DMS79 treated with DMSO at 0.1 percent for 48 hours (cell line): ENCODE results near the gene ELF5.
A peak's percentile ranks its signal among the peaks of the same experiment; 100 is the strongest.

ENCODE experiments used
- DNase-seq: peaks from one replicate; lab custom pipeline; 2025; lab: John Stamatoyannopoulos, UW

ELF5 gene

DNA sequence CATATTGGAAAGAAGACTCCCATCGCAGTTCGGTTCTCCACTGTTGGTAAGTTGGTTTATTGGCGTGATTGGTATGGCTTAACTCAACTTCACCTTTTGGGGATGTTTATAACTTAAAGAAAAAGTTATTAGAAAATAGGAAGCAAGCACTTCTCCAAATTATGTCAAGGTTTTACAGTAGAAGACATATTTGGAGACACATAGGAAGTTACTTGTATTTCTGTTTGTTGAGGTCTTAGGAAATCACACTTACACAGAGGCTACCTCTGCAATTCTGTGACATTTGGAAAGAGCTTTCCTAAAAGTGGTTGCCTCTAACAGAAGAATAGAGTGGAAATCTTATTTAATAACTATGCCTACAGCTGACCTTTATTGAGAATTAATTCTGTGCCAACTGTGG is 62.5 kb downstream of the ELF5 start:
- no peak for DNase-seq

GRCh38 chr11:34449013-34449412 is 64.6 kb downstream of the ELF5 start:
- DNase-seq, result peak; percentile 30

DNA sequence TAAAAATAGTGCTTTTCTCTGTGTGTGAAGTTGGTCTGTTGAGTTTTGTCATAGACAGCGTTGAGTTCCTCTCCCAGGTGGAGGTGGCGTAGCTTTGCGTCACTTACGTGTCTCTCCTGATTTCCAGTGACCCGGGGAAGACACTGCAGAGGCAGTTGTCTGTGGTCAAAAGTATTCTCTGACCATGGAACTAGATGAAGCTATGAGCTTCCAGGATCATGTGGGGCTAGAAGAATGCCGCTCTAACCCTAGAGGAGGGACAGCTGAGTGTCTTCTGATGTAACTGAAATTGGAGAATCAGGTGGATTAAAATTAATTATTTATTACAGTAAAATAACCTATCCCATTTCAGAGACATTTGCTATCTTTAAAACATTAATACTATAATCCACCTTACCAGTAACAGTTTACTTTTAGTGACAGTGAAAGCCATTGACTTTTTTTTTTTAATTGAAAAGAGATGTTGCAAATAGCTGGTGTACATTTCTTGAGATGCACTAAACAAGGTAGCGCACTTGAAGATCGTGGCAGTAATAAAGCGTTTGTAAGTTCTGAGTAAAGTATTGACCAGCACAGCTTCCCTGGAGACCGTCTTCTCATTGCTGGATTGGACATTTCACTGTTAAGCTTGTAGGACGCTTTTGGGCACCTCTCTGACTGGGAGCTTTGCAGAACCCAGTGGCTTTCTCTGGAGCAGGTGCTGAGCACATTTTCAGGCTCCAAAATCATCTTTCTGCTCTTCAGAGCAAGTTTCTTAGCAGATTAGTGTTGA is 65.2 kb downstream of the ELF5 start:
- no peak for DNase-seq

GRCh38 chr11:34447044-34447443 is 66.5 kb downstream of the ELF5 start:
- DNase-seq, result no peak

GRCh38 chr11:34446386-34446785 is 67.2 kb downstream of the ELF5 start:
- no peak for DNase-seq

- DNase-seq, result no peak
Measured at GRCh38 chr11:34445956-34446355, 67.6 kb downstream of the ELF5 start.

DNA sequence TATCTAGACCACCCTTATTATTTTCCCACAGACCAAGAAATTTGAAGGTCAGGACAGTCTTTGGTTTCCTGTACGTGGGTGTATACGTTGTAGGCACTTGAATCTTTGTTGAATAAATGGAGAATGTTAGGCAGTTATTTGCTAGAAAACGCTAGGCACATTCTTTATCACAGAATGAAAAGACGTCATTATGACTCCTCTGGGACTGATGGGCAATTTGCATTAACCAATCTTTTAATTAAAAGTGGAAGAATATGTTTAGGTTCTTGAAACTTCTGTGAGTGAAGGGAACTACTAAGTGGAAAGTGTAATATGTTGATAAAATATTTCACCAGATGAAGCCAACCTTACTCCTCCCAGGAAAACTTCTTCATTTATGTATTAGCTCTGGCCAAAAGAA is 69.2 kb downstream of the ELF5 start:
- no peak for DNase-seq

GRCh38 chr11:34443136-34443535 is 70.5 kb downstream of the ELF5 start:
- DNase-seq, result peak; percentile 94

DNA sequence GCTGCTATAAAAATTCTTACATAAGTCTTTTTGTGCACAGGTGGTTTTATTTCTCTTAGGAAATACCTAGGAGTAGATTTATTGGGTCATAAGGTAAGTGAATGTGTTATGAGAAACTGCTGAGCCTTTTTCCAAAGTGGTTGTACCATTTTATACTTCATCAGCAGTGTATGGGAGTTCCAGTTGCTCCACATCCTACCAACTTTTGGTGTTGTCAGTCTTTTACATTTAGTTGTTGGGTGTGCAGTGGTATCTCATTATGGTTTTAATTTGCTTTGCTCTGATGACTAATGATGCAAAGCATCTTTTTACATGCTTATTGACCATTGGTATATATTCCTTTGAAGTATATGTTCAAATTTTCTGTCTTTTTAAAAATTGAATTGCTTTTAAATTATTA is 71.8 kb downstream of the ELF5 start:
- no peak for DNase-seq

DNA sequence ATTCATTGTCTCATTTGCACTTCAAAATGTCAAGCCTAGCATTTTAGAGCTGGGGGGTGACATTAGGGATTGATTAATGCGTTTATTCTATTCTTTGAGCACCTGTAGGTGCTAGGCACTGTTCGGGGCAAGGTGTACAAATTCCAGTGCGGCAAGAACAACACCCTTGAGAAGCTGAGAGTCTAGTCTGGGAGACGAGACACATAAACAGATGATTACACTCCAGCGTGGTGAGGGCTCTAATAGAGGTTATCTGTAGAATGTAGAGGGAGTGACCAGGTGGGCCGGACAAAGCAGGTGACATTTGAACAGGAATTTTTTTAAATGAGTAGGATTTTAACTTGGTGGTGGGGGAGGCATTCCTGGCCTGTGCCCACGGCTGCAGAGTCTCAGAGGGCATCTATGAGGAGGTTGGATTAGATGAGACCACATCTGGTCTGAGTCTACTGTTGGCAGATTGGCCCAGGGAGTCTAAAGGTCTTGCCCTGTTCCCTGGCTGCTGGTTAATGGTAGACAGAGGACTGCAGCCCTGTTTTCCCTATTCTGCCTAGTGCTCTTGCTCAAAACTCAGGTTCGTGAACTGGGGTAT is 73.9 kb downstream of the ELF5 start:
- peak; percentile 43 for DNase-seq

GRCh38 chr11:34438529-34439507 is 74.8 kb downstream of the ELF5 start, which contains the start of gene CAT:
TSS of gene CAT (plus strand) at chr11:34438934. CDS start at chr11:34439014, 80 bp downstream.
- peak; percentile 87 for DNase-seq

GRCh38 chr11:34437224-34438125 is 76.1 kb downstream of the ELF5 start:
- no peak for DNase-seq

DNA sequence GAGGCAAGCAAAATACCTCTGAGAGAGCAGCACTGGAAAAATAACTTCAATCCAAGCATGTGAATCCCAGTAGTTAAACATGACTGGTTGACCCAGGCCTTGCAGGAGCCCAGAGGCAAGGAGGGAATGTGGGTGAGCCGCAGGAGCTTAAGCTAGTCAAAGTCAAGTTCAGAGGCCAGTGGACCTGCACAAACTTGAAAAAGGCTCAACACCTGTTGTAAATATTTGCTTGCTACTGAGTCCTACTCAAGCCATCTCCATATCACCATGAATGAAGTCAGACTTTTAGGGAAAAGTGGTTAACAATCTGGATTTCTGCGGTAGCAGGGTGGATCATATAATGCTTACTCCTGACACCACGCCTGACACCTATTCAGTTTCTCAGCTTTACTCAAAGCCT is 79.7 kb downstream of the ELF5 start:
- no peak for DNase-seq

DNA sequence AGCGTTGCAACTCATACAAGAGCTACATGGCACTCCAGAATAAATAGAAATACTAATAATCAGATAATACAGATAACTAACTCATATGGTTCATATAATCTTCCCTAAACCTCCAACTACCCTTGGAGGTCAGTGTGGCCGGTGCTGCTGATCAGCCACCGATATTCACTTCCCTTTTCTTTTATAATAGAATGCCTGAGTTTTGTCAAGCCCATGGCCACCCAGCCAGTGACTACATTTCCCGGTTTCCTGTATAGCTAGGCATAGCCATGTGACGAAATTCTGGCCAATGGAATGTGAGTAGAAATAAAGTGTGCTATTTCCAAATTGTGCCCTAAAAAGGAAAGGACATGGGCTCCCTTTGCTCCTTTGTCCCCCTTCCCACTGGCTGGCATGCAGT is 80.8 kb downstream of the ELF5 start:
- DNase-seq, result no peak

DNA sequence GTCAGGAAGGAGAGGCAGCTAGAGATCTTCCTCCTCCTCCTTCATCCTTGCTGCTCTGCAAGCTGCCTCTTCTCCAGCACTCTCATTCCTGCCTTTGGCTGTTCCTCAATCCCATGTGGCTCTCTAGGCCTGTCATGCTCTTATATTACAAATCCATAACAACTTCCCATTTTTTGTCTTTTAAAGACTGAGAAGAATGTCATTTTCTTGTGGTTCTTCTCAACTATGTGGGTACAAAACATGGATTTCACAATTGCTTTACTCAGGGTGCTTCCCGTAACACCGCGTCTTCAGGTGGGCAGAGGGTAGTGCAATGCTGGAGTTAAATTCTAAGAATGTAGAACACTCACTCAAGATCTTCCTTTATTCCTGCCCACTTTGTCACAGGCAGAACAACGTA is 81.6 kb downstream of the ELF5 start:
- no peak for DNase-seq
